ENCODE data around the gene MRPS22. TPM values are rescaled to one million over a fixed set of nuclear protein-coding genes. Genes with fewer than 3 reads are reported as not detected.

MRPS22 gene
- total RNA-seq, 6 experiments from 2014 or later, result 29.6 to 66.5 (median 34.8) TPM

DNA sequence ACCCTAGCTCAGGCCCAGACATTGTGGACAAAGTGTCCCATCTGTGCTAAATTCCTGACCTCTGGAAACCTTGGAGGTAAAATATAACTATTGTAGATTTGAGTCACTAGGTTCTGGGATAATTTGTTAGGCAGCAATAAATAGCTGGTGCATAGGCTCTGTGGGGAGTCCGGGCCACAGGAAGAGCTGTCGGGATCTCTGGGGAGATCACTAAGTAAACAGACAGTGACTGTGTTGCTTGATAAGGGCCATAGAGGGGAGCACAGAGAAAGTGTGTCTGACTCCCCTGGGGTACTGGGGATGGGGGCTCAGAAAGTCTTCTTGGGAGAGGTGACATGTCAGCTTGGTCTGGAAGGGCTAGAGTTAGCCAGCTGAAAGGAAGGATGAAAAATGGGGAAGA lies 37.7 kb upstream of the MRPS22 start:
- H3K4me1 ChIP-seq, result no peaks in the 10 kb centered on the region
- intact Hi-C loops (cut with DNase I), result no loop called here
- H3K27ac ChIP-seq, result no peak overlapping the region
- H3K4me3 ChIP-seq, result no peak overlapping the region
- H3K9me3 ChIP-seq, result no peaks in the 10 kb centered on the region
- no peaks in the 10 kb centered on the region for H3K36me3 ChIP-seq
- DNase-seq (no peak), ATAC-seq (no peak)
- TF ChIP-seq, protein P1, sequence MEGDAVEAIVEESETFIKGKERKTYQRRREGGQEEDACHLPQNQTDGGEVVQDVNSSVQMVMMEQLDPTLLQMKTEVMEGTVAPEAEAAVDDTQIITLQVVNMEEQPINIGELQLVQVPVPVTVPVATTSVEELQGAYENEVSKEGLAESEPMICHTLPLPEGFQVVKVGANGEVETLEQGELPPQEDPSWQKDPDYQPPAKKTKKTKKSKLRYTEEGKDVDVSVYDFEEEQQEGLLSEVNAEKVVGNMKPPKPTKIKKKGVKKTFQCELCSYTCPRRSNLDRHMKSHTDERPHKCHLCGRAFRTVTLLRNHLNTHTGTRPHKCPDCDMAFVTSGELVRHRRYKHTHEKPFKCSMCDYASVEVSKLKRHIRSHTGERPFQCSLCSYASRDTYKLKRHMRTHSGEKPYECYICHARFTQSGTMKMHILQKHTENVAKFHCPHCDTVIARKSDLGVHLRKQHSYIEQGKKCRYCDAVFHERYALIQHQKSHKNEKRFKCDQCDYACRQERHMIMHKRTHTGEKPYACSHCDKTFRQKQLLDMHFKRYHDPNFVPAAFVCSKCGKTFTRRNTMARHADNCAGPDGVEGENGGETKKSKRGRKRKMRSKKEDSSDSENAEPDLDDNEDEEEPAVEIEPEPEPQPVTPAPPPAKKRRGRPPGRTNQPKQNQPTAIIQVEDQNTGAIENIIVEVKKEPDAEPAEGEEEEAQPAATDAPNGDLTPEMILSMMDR (IDR thresholded peaks at IDR 0.05), result no peak
- no peak for TF ChIP-seq POLR2A (IDR thresholded peaks at IDR 0.05)
- H3K27me3 ChIP-seq, result no peaks in the 10 kb centered on the region
- WGBS (ENCODE audit: insufficient coverage, low coverage, low lambda C conversion rate, missing lambda C conversion rate), result 86% methylated on average over 2 of the region's 2 CpGs

DNA sequence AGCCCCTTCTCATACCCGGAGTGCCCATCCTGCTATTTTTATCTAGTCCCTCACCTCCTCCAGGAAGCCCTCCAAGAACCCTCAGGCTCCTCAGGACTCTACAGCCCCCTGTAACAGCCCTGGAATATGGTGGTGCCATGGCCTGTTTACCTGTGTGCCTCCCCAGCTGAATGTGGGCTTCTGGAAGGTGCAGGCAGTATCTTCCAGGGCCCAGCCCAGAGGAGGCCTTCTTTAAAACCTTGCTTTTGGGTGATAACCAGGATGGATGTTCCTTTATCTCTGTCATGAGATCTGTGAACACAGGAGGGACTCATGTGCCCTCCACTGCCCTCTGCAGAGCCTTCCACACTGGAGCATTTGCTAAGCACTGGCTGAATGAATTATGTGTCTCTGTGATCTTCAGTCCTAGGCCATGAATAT lies 36.7 kb upstream of the MRPS22 start:
- intact Hi-C loops (cut with DNase I), result no loop called here
- DNase-seq, result no peak
- 100% methylated on average over 1 of the region's 1 CpG for WGBS (ENCODE audit: insufficient coverage, low coverage, low lambda C conversion rate, missing lambda C conversion rate)
- Histone ChIP-seq H3K9me3 (no peaks in the 10 kb centered on the region), H3K27ac (no peak overlapping the region), H3K27me3 (no peaks in the 10 kb centered on the region), H3K4me1 (no peaks in the 10 kb centered on the region), H3K36me3 (no peaks in the 10 kb centered on the region), H3K4me3 (no peak overlapping the region)
- no peak for ATAC-seq
- TF ChIP-seq, protein P1 (IDR thresholded peaks at IDR 0.05), result no peak
- TF ChIP-seq POLR2A (IDR thresholded peaks at IDR 0.05), result no peak

DNA sequence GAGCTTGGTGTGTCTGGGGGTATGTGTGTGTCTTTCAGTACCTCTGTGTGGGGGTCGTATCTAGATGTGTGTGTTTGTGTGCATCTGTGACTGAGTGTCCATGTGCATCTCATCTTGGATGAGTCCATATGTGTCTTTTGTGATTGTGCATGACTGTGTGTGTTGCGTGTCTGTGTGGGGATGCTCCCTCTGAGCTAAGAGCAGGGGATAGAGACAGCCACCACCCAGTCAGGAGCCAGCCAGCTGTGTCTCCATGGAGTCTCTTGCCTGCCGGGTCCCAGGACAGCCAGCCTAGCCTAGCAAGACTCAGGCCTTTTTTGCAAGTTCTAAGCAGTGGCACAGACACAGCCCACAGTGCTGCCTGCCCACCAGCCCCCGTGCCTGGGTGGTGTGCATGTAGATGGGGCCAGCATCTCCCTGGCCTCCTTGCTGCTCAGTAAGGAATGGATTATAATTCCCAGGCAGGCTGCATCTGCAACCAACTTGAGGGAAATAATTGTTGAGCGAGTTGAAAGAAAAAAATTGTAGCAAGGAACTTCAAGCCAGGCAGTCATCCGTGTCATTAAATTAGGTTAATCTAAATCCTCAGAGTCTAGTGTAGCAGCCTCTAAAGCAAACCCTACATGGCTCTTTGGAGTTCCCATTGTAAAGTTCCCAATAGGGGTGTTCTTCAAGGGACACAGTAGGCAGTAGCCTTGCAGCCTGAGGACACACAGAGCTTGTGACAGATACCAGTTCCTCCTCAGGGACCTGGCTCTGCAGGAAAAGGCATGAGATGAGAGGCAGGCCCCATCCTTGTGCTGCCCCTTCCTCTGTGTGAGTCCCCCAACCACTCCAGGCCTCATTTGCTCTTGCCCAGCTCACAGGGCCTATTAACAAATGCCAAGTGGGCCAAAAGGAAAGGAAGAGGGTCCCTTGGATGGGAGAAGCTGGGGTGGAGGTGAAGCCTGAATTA lies 35.9 kb upstream of the MRPS22 start:
- intact Hi-C loops (cut with DNase I), result no loop called here
- H3K27me3 ChIP-seq, result no peaks in the 10 kb centered on the region
- TF ChIP-seq POLR2A (IDR thresholded peaks at IDR 0.05), result no peak
- TF ChIP-seq, protein P1 (IDR thresholded peaks at IDR 0.05), result no peak
- no peak overlapping the region for H3K4me3 ChIP-seq
- no peaks in the 10 kb centered on the region for H3K4me1 ChIP-seq
- 77% methylated on average over 2 of the region's 6 CpGs for WGBS (ENCODE audit: insufficient coverage, low coverage, low lambda C conversion rate, missing lambda C conversion rate)
- no peaks in the 10 kb centered on the region for H3K36me3 ChIP-seq
- ATAC-seq (no peak), DNase-seq (no peak)
- no peaks in the 10 kb centered on the region for H3K9me3 ChIP-seq
- H3K27ac ChIP-seq, result no peak overlapping the region

DNA sequence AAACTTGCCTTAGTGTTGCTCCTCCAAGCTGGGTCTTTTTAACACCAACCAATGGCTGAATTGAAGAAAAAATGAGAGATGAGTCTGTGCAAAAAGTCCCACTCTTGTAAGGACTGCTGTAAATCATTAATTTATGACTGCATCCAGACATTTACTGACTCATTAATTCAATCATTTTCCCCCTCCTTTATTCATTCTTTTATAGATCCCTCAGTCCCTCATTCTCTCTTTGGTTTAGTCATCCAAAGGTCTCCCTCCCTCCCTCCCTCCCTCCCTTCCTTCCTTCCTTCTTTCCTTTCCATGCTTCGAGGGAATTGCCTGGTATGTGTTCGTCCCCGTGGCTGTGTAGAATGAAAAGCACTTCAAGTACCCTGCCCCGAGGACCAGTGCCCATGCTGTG lies 35.3 kb upstream of the MRPS22 start:
- intact Hi-C loops (cut with DNase I), result no loop called here
- H3K9me3 ChIP-seq, result no peaks in the 10 kb centered on the region
- ATAC-seq, result peak in 1 of 4 donors; percentile 43
- H3K4me3 ChIP-seq, result no peak overlapping the region
- no peaks in the 10 kb centered on the region for H3K36me3 ChIP-seq
- 57% methylated on average over 3 of the region's 4 CpGs for WGBS (ENCODE audit: insufficient coverage, low coverage, low lambda C conversion rate, missing lambda C conversion rate)
- no peak for DNase-seq
- no peaks in the 10 kb centered on the region for H3K4me1 ChIP-seq
- TF ChIP-seq POLR2A (IDR thresholded peaks at IDR 0.05), result no peak
- TF ChIP-seq, protein P1 (IDR thresholded peaks at IDR 0.05), result no peak
- H3K27me3 ChIP-seq, result no peaks in the 10 kb centered on the region
- H3K27ac ChIP-seq, result no peak overlapping the region
